Neural cell (in vitro differentiated cells): Measurements from ENCODE around the gene SLC6A8. TPM values are rescaled to one million over a fixed set of nuclear protein-coding genes. Genes with fewer than 3 reads are reported as not detected.

Experiments used
- H2AFZ ChIP-seq: fragments of 200-600, 300-800 bp; sonication (generic), shearing (Covaris generic); 2 replicates; pipeline ENCODE4 v1.6.0; 2014; ENCODE audit warnings: low read depth, mild to moderate bottlenecking, antibody characterized with exemption, low read length, moderate library complexity
- H3F3A ChIP-seq: fragments of 200-600 bp; shearing (Covaris generic); 2 replicates; pipeline ENCODE4 v1.6.1; 2016; ENCODE audit warnings: mild to moderate bottlenecking, moderate library complexity, mixed read lengths, antibody characterized with exemption, low read length; ENCODE audit not compliant: insufficient read depth, poor library complexity, severe bottlenecking
- H3K27ac ChIP-seq: fragments of 200-600, 300-800 bp; sonication (generic), shearing (Covaris generic); 2 replicates; pipeline ENCODE4 v1.5.1; 2014; ENCODE audit warnings: mild to moderate bottlenecking, low read length, moderate library complexity
- H3K27me3 ChIP-seq: fragments of 300-800, 200-600 bp; sonication (generic), shearing (Covaris generic); 2 replicates; pipeline ENCODE4 v1.6.0; 2014; ENCODE audit warnings: mild to moderate bottlenecking, low read depth, low read length, moderate library complexity; ENCODE audit not compliant: insufficient read depth
- H3K36me3 ChIP-seq: fragments of 300-800, 200-600 bp; sonication (generic), shearing (Covaris generic); 2 replicates; pipeline ENCODE4 v1.5.1; 2014; ENCODE audit warnings: mild to moderate bottlenecking, antibody characterized with exemption, low read length, moderate library complexity; ENCODE audit not compliant: insufficient read depth
- H3K4me2 ChIP-seq: fragments of 300-800, 200-600 bp; sonication (generic), shearing (Covaris generic); 2 replicates; pipeline ENCODE4 v1.6.0; 2014; ENCODE audit warnings: mild to moderate bottlenecking, low read length
- H3K4me3 ChIP-seq: fragments of 300-800, 200-600 bp; sonication (generic), shearing (Covaris generic); 2 replicates; pipeline ENCODE4 v1.5.1; 2014; ENCODE audit warnings: mild to moderate bottlenecking, low read length, moderate library complexity
- H3K79me2 ChIP-seq: fragments of 200-600 bp; shearing (Covaris generic); replicated peaks from 2 replicates; pipeline ENCODE4 v1.6.0; 2014; ENCODE audit warnings: mild to moderate bottlenecking, low read length, moderate library complexity; ENCODE audit not compliant: insufficient read depth
- H3K9ac ChIP-seq: fragments of 300-800, 200-600 bp; sonication (generic), shearing (Covaris generic); 2 replicates; pipeline ENCODE4 v1.6.1; 2016; ENCODE audit warnings: mild to moderate bottlenecking, low read length, mixed read lengths
- H3K9me2 ChIP-seq: fragments of 200-600 bp; shearing (Covaris generic); 2 replicates; pipeline ENCODE4 v1.6.1; 2016; ENCODE audit warnings: mild to moderate bottlenecking, low read length, mixed read lengths; ENCODE audit not compliant: insufficient read depth
- H3K9me3 ChIP-seq: fragments of 200-600, 300-800 bp; sonication (generic), shearing (Covaris generic); 2 replicates; pipeline ENCODE4 v1.6.1; 2016; ENCODE audit warnings: mild to moderate bottlenecking, mixed run types, low read length, moderate library complexity, mixed read lengths
- H4K20me1 ChIP-seq: fragments of 200-600 bp; shearing (Covaris generic); 2 replicates; pipeline ENCODE4 v1.6.1; 2016; ENCODE audit warnings: mild to moderate bottlenecking, mixed run types; ENCODE audit not compliant: insufficient read depth
- CTCF ChIP-seq: fragments of 450-650 bp; IDR thresholded peaks from 2 replicates; pipeline ENCODE4 v1.5.1; 2014; ENCODE audit warnings: antibody characterized with exemption, mild to moderate bottlenecking, moderate library complexity; ENCODE audit not compliant: poor library complexity, severe bottlenecking
- EP300 ChIP-seq: fragments of 450-650 bp; conservative IDR thresholded peaks from 2 replicates; pipeline ENCODE4 v1.6.1; 2014; ENCODE audit warnings: antibody characterized with exemption, mild to moderate bottlenecking, moderate library complexity; ENCODE audit not compliant: poor library complexity, severe bottlenecking
- EZH2 ChIP-seq: fragments of 200-600, 300-800 bp; shearing (Covaris generic), sonication (generic); IDR thresholded peaks from 2 replicates; pipeline ENCODE4 v1.6.1; 2014; ENCODE audit warnings: antibody characterized with exemption, low read length, borderline replicate concordance, mild to moderate bottlenecking; ENCODE audit not compliant: insufficient read depth, poor library complexity, severe bottlenecking
- MXI1 ChIP-seq: fragments of 450-650 bp; conservative IDR thresholded peaks from 2 replicates; pipeline ENCODE4 v1.6.1; 2014; ENCODE audit warnings: antibody characterized with exemption, mild to moderate bottlenecking; ENCODE audit not compliant: poor library complexity, severe bottlenecking
- POLR2AphosphoS5 ChIP-seq: IDR thresholded peaks from 2 replicates; pipeline ENCODE4 v1.6.1; 2012
- RAD21 ChIP-seq: fragments of 450-650 bp; conservative IDR thresholded peaks from 2 replicates; pipeline ENCODE4 v1.6.1; 2014; ENCODE audit warnings: antibody characterized with exemption, mild to moderate bottlenecking, moderate library complexity
- REST ChIP-seq: IDR thresholded peaks from 2 replicates; pipeline ENCODE4 v1.6.1; 2012; ENCODE audit warnings: borderline replicate concordance
- SMC3 ChIP-seq: fragments of 450-650 bp; conservative IDR thresholded peaks from 2 replicates; pipeline ENCODE4 v1.6.1; 2014; ENCODE audit warnings: antibody characterized with exemption, mild to moderate bottlenecking, moderate library complexity; ENCODE audit not compliant: poor library complexity
- TAF1 ChIP-seq: IDR thresholded peaks from 2 replicates; pipeline ENCODE4 v1.6.1; 2012; ENCODE audit warnings: low read depth
- polyA plus RNA-seq: library from polyadenylated mRNA; depleted of rRNA; stranded (reverse); fragments of >200 nt; gene quantifications from 2 replicates; pipeline ENCODE4 v1.2.3, GENCODE V29; 2014

SLC6A8 gene
- polyA plus RNA-seq, 1 donor from 2014 or later = 36.4 TPM

GRCh38 chrX:153667281-153667955 is 20.3 kb upstream of the SLC6A8 start:
- Histone ChIP-seq H3K9ac (no peak overlapping the region), H3K27ac (no peak overlapping the region), H3K9me3 (no peaks in the 10 kb centered on the region), H2AFZ (no peak overlapping the region), H3K27me3 (peaks cover 4% of the 10 kb centered on the region), H3K4me3 (no peak overlapping the region), H3K9me2 (no peaks in the 10 kb centered on the region), H3K36me3 (no peaks in the 10 kb centered on the region), H3K79me2 (no peaks in the 10 kb centered on the region), H4K20me1 (no peaks in the 10 kb centered on the region), H3F3A (no peaks in the 10 kb centered on the region), H3K4me2 (no peak overlapping the region)
- no peak for TF ChIP-seq TAF1
- no peak for TF ChIP-seq SMC3
- TF ChIP-seq RAD21 = no peak
- no peak for TF ChIP-seq REST
- no peak for TF ChIP-seq CTCF
- TF ChIP-seq MXI1 = no peak

- Histone ChIP-seq H3K36me3 (no peaks in the 10 kb centered on the region), H2AFZ (no peak overlapping the region), H3K9me3 (no peaks in the 10 kb centered on the region), H3K9me2 (no peaks in the 10 kb centered on the region), H3K4me3 (no peak overlapping the region), H3K4me2 (no peak overlapping the region), H3K79me2 (no peaks in the 10 kb centered on the region), H4K20me1 (no peaks in the 10 kb centered on the region), H3K27ac (no peak overlapping the region), H3K27me3 (no peaks in the 10 kb centered on the region), H3F3A (no peaks in the 10 kb centered on the region), H3K9ac (no peak overlapping the region)
- TF ChIP-seq RAD21 (peak; percentile 73), EP300 (no peak), CTCF (peak; percentile 71), EZH2 (no peak), TAF1 (no peak), POLR2AphosphoS5 (no peak), SMC3 (peak; percentile 71), MXI1 (no peak), REST (no peak)
Observed at GRCh38 chrX:153667956-153668396, 19.8 kb upstream of the SLC6A8 start.
